ENCODE measurements around the gene KCNK10.

Gene KCNK10

GRCh38 chr14:88137327-88137726 is 185.7 kb downstream of the KCNK10 start:
- POLR2A ChIA-PET = no interaction called here
- no peak for TF ChIP-seq CTCF (IDR thresholded peaks at IDR 0.05; ENCODE audit: insufficient read depth, low read length, missing control alignments)
- no peak for DNase-seq (ENCODE audit: low read depth, low spot score)
- CTCF ChIA-PET = no interaction called here
- H3K4me3 ChIP-seq (ENCODE audit: low read depth, low read length) = no peak overlapping the region
